ENCODE data around the gene SEPSECS. TPM values are rescaled to one million over a fixed set of nuclear protein-coding genes. Genes with fewer than 3 reads are reported as not detected.

The SEPSECS gene
- polyA plus RNA-seq, 3 donors, result 0.65 to 5.8 (median 2.1) TPM

DNA sequence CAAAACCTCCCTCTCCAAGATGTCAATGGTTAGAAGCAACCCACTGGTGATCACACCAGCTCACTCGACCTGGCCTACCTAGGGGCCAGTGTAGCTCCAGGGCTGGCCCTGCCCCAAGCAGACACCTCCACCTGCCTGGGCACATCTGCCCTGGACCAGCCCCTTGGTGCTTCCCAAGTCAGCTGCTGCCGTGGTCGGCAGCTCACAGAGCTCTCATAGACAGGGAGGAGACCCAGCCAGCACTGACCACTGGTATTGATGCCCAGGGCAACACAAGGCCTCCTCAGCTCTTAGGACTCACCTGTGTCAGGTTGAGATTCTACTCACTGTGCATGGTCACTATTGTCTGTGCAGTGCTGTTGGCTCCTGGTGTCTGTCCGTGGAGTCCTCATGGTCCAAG lies 51.7 kb downstream of the SEPSECS start:
- Mint-ChIP-seq H3K4me3 (no peak overlapping the region), H3K27ac (no peak overlapping the region), H3K9me3 (peaks cover 0 to 2% (median 0%) of the 10 kb centered on the region in 7 donors), H3K27me3 (ENCODE audit: low read depth in 3 of 3) (peaks cover 0 to 3% (median 2%) of the 10 kb centered on the region in 3 donors), H3K36me3 (no peaks in the 10 kb centered on the region), H3K4me1 (peaks cover 2% of the 10 kb centered on the region)
- no peaks in the 10 kb centered on the region for H3K36me3 ChIP-seq (replicated peaks in 1 of 2; ENCODE audit: control insufficient read depth in 1 of 2, insufficient read depth in 2 of 2, low read length in 2 of 2)
- no peaks in the 10 kb centered on the region for H3K27me3 ChIP-seq (ENCODE audit: control insufficient read depth in 2 of 2, insufficient read depth in 2 of 2, low read length in 2 of 2)
- no peak overlapping the region for H2AFZ ChIP-seq (ENCODE audit: insufficient read depth, low read depth, low read length, poor library complexity, severe bottlenecking)
- no peaks in the 10 kb centered on the region for H3K4me1 ChIP-seq (ENCODE audit: control insufficient read depth in 1 of 2, insufficient read depth in 2 of 2, low read length in 2 of 2)
- H4K20me1 ChIP-seq (ENCODE audit: insufficient read depth, low read length), result no peaks in the 10 kb centered on the region
- no peak overlapping the region for H3K9ac ChIP-seq (ENCODE audit: insufficient read depth, low read length, poor library complexity, severe bottlenecking)
- intact Hi-C loops (cut with micrococcal nuclease), result no loop called here
- no peak overlapping the region for H3K4me2 ChIP-seq (replicated peaks; ENCODE audit: extremely low read depth, low read length, poor library complexity, severe bottlenecking)
- no peak for TF ChIP-seq CTCF (IDR thresholded peaks at IDR 0.05)
- 88% methylated on average over 4 of the region's 4 CpGs for WGBS (ENCODE audit: insufficient coverage)
- H3K27ac ChIP-seq (ENCODE audit: low read depth in 1 of 2, low read length in 2 of 2), result no peak overlapping the region
- H3K79me2 ChIP-seq (ENCODE audit: insufficient read depth, low read length), result no peaks in the 10 kb centered on the region
- no peaks in the 10 kb centered on the region for H3K9me3 ChIP-seq (replicated peaks in 1 of 2; ENCODE audit: control insufficient read depth in 1 of 2, insufficient read depth in 1 of 2, low read length in 2 of 2)
- DNase-seq, result no peak
- no peak overlapping the region for H3K4me3 ChIP-seq (replicated peaks in 1 of 3; ENCODE audit: low read depth in 2 of 3, low read length in 3 of 3)

- Histone ChIP-seq H4K20me1 (ENCODE audit: insufficient read depth, low read length) (no peaks in the 10 kb centered on the region), H3K4me2 (replicated peaks; ENCODE audit: extremely low read depth, low read length, poor library complexity, severe bottlenecking) (no peak overlapping the region), H3K79me2 (ENCODE audit: insufficient read depth, low read length) (no peaks in the 10 kb centered on the region), H2AFZ (ENCODE audit: insufficient read depth, low read depth, low read length, poor library complexity, severe bottlenecking) (no peak overlapping the region), H3K27ac (ENCODE audit: low read depth in 1 of 2, low read length in 2 of 2) (no peak overlapping the region), H3K36me3 (replicated peaks in 1 of 2; ENCODE audit: control insufficient read depth in 1 of 2, insufficient read depth in 2 of 2, low read length in 2 of 2) (no peaks in the 10 kb centered on the region), H3K4me1 (ENCODE audit: control insufficient read depth in 1 of 2, insufficient read depth in 2 of 2, low read length in 2 of 2) (no peaks in the 10 kb centered on the region), H3K9me3 (replicated peaks in 1 of 2; ENCODE audit: control insufficient read depth in 1 of 2, insufficient read depth in 1 of 2, low read length in 2 of 2) (no peaks in the 10 kb centered on the region), H3K4me3 (replicated peaks in 1 of 3; ENCODE audit: low read depth in 2 of 3, low read length in 3 of 3) (no peak overlapping the region), H3K9ac (ENCODE audit: insufficient read depth, low read length, poor library complexity, severe bottlenecking) (no peak overlapping the region), H3K27me3 (ENCODE audit: control insufficient read depth in 2 of 2, insufficient read depth in 2 of 2, low read length in 2 of 2) (no peaks in the 10 kb centered on the region)
- Mint-ChIP-seq H3K27ac (no peak overlapping the region), H3K4me3 (no peak overlapping the region), H3K36me3 (no peaks in the 10 kb centered on the region), H3K9me3 (peaks cover 0 to 2% (median 0%) of the 10 kb centered on the region in 7 donors), H3K4me1 (peaks cover 2% of the 10 kb centered on the region), H3K27me3 (ENCODE audit: low read depth in 3 of 3) (peaks cover 0 to 3% (median 3%) of the 10 kb centered on the region in 3 donors)
- 88% methylated on average over 5 of the region's 6 CpGs for WGBS (ENCODE audit: insufficient coverage)
- intact Hi-C loops (cut with micrococcal nuclease), result no loop called here
- no peak for TF ChIP-seq CTCF (IDR thresholded peaks at IDR 0.05)
- no peak for DNase-seq
These were observed 52.3 kb downstream of the SEPSECS start for GRCh38 chr4:25107827-25108516.

All from CD14-positive monocyte (primary cell).